HepG2 (cell line): ENCODE measurements around the gene CD14. TPM values are rescaled to one million over a fixed set of nuclear protein-coding genes. Genes with fewer than 3 reads are reported as not detected.

ENCODE experiments used
- EHMT2 ChIP-seq: fragments of 200-600 bp; sonication (generic); IDR thresholded peaks from 2 replicates; pipeline ENCODE4 v1.7.0; 2017; ENCODE audit warnings: antibody characterized with exemption, low read depth, low read length, borderline replicate concordance
- MAF1 ChIP-seq: sonication (generic); formaldehyde crosslinking; IDR thresholded peaks from 2 replicates; pipeline ENCODE4 v1.5.0; 2020; ENCODE audit warnings: missing genetic modification reagents, borderline replicate concordance
- PRMT3 ChIP-seq: sonication (generic); formaldehyde crosslinking; IDR thresholded peaks from 2 replicates; pipeline ENCODE4 v1.8.1; 2022; ENCODE audit warnings: low read depth, mild to moderate bottlenecking, moderate library complexity, missing genetic modification reagents, borderline replicate concordance
- SALL2 ChIP-seq: sonication (generic); formaldehyde crosslinking; IDR thresholded peaks from 2 replicates; pipeline ENCODE4 v1.8.1; 2023; ENCODE audit warnings: mild to moderate bottlenecking, missing genetic modification reagents, inconsistent platforms
- SMARCC2 ChIP-seq: fragments of 450-650 bp; IDR thresholded peaks from 2 replicates; pipeline ENCODE4 v1.6.1; 2017; ENCODE audit warnings: antibody characterized with exemption, mild to moderate bottlenecking
- ZFP41 ChIP-seq: sonication (generic); formaldehyde crosslinking; IDR thresholded peaks from 2 replicates; pipeline ENCODE4 v1.4.0; 2020; ENCODE audit warnings: mild to moderate bottlenecking, missing genetic modification reagents, borderline replicate concordance
- ZNF615 ChIP-seq: sonication (generic); formaldehyde crosslinking; IDR thresholded peaks from 2 replicates; pipeline ENCODE4 v1.5.0; 2020; ENCODE audit warnings: mild to moderate bottlenecking, missing genetic modification reagents, borderline replicate concordance
- ZNF646 ChIP-seq: sonication (generic); formaldehyde crosslinking; IDR thresholded peaks from 2 replicates; pipeline ENCODE4 v1.9.0; 2021; ENCODE audit warnings: mild to moderate bottlenecking, missing genetic modification reagents
- polyA plus RNA-seq, 8 experiments: library from polyadenylated mRNA; depleted of rRNA in 3 of 8; stranded (reverse) in 7 of 8; unstranded in 1 of 8; fragments of >200 nt; fragmentation: Illumina TruSeq in 4 of 8; extraction: Trizol in 4 of 8; gene quantifications; 2 replicates each; pipeline versions ENCODE4 v1.2.1 to v1.2.3, GENCODE V29; 2011 to 2016; ENCODE audit warnings: low read depth in 4 of 8, missing spikeins in 1 of 8, mixed read lengths in 1 of 8; ENCODE audit not compliant: insufficient read depth in 1 of 8
- total RNA-seq, 5 experiments: library from RNA; depleted of rRNA; stranded (reverse); fragments of >200 nt; fragmentation: Illumina TruSeq; extraction: Trizol; gene quantifications; 2 replicates each; pipeline ENCODE4 v1.2.3, GENCODE V29; 2016; ENCODE audit warnings: low read depth in 1 of 5
- TF ChIP-seq, protein P1 (sequence below), 2 experiments: sonication (generic) in 1 of 2; formaldehyde crosslinking in 1 of 2; IDR thresholded peaks; 2 replicates each; pipeline versions ENCODE4 v1.6.1 to v1.9.0; 2014 to 2022; ENCODE audit warnings: antibody characterized with exemption in 1 of 2, borderline replicate concordance in 1 of 2, inconsistent platforms in 1 of 2, low read depth in 1 of 2, missing genetic modification reagents in 1 of 2
- TF ChIP-seq, protein P2 (sequence below): sonication (generic); formaldehyde crosslinking; IDR thresholded peaks from 2 replicates; pipeline ENCODE4 v1.4.0; 2020; ENCODE audit warnings: missing genetic modification reagents, borderline replicate concordance
- TF ChIP-seq, protein P3 (sequence below): sonication (generic); formaldehyde crosslinking; IDR thresholded peaks from 2 replicates; pipeline ENCODE4 v1.5.1; 2020; ENCODE audit warnings: mild to moderate bottlenecking, moderate library complexity, missing genetic modification reagents

The CD14 gene
- total and polyA plus RNA-seq, 2 of the 13 experiments (the other 11 are each of a cell fraction or from before 2014, with no cell fraction given): 1.7 to 4.7 TPM

DNA sequence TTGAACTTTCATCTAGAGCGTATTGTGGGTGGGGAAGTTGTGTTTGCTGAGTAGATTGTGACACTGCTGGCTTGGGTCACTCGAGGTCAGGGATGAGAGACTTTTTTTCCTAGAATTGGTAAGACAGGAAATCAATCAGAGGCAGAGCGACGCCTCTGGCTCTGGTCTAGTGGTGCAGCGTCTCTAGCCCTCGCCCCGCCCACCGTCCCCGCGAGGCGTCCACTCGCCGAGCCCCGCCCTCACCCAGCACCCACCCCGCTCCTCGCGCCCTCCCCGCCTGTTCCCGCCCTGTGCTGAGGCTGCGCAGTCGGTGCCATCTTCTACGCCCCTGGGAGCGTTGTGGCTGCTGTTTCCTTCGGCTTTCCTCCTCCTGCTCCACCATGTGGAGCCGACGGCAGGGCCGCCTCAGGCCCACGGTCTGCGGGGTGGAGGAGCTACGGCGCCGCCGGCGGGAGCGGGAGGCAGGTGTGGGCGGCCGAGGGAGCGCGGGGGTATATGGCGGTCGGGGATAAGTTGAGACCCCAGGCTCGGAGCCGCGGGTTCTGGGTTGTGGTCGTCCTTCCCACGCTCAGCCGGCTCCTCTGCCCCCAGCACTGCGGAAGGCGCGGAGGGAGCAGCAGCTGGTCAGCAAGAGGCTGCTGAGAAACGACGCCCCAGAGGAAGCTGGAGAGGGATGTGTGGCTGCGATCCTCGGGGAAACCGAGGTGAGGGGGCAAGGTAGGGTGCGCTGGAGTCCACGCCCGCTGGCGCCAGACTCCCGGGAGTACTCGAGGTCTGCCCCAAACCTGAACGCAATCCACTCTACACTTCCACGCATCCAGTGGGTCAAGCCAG is 6.4 kb upstream of the CD14 start, which contains the start of gene TMCO6 (continued):
- TF ChIP-seq ZNF646 (peak; percentile 60), SALL2 (CRISPR knock-in tag) (peak; percentile 75; the same call in 1 of the 2 replicates), MAF1 (CRISPR knock-in tag) (peak; percentile 70; the same call in 1 of the 2 replicates), EHMT2 (no peak), SMARCC2 (no peak), ZNF615 (CRISPR knock-in tag) (no peak), ZFP41 (no peak; the same call in 1 of the 2 replicates), PRMT3 (no peak)
- TF ChIP-seq, protein P1, sequence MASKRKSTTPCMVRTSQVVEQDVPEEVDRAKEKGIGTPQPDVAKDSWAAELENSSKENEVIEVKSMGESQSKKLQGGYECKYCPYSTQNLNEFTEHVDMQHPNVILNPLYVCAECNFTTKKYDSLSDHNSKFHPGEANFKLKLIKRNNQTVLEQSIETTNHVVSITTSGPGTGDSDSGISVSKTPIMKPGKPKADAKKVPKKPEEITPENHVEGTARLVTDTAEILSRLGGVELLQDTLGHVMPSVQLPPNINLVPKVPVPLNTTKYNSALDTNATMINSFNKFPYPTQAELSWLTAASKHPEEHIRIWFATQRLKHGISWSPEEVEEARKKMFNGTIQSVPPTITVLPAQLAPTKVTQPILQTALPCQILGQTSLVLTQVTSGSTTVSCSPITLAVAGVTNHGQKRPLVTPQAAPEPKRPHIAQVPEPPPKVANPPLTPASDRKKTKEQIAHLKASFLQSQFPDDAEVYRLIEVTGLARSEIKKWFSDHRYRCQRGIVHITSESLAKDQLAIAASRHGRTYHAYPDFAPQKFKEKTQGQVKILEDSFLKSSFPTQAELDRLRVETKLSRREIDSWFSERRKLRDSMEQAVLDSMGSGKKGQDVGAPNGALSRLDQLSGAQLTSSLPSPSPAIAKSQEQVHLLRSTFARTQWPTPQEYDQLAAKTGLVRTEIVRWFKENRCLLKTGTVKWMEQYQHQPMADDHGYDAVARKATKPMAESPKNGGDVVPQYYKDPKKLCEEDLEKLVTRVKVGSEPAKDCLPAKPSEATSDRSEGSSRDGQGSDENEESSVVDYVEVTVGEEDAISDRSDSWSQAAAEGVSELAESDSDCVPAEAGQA (IDR thresholded peaks at IDR 0.05; ENCODE audit: low read depth): no peak
- TF ChIP-seq, protein P1 (CRISPR knock-in tag; IDR thresholded peaks at IDR 0.05; ENCODE audit: borderline replicate concordance): no peak
- TF ChIP-seq, protein P2, sequence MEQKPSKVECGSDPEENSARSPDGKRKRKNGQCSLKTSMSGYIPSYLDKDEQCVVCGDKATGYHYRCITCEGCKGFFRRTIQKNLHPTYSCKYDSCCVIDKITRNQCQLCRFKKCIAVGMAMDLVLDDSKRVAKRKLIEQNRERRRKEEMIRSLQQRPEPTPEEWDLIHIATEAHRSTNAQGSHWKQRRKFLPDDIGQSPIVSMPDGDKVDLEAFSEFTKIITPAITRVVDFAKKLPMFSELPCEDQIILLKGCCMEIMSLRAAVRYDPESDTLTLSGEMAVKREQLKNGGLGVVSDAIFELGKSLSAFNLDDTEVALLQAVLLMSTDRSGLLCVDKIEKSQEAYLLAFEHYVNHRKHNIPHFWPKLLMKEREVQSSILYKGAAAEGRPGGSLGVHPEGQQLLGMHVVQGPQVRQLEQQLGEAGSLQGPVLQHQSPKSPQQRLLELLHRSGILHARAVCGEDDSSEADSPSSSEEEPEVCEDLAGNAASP (CRISPR knock-in tag): peak; percentile 100
- TF ChIP-seq, protein P3, sequence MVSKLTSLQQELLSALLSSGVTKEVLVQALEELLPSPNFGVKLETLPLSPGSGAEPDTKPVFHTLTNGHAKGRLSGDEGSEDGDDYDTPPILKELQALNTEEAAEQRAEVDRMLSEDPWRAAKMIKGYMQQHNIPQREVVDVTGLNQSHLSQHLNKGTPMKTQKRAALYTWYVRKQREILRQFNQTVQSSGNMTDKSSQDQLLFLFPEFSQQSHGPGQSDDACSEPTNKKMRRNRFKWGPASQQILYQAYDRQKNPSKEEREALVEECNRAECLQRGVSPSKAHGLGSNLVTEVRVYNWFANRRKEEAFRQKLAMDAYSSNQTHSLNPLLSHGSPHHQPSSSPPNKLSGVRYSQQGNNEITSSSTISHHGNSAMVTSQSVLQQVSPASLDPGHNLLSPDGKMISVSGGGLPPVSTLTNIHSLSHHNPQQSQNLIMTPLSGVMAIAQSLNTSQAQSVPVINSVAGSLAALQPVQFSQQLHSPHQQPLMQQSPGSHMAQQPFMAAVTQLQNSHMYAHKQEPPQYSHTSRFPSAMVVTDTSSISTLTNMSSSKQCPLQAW: peak; percentile 89
